Activated effector memory CD4-positive, alpha-beta T cell treated with Interleukin-2 at 50 U/mL for 16 hours (primary cell): Measurements from ENCODE around the gene SRRM4.

Experiments used
- DNase-seq: peaks from one replicate; pipeline ENCODE4 v3.0.0-alpha.2; 2020

The SRRM4 gene

DNA sequence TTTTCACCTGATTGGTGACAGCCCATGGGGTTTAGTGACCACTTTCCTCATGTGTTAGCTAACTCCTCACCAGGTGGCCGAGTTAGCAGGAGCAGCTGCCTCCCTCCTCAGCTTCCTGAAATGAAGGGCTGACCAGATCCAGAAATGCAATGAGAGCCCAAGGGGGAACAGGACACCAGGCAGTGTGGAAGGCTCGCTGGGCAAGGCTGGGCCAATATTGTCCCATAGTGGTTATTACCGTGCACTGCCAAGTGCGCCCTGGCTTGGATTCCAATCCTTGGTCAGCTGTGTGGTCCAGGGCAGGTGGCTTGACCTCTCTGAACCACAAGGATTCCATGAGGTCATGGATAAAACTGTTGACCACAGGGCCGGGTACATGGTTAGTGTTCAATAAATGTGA lies 193.7 kb downstream of the SRRM4 start:
- no peak for DNase-seq

DNA sequence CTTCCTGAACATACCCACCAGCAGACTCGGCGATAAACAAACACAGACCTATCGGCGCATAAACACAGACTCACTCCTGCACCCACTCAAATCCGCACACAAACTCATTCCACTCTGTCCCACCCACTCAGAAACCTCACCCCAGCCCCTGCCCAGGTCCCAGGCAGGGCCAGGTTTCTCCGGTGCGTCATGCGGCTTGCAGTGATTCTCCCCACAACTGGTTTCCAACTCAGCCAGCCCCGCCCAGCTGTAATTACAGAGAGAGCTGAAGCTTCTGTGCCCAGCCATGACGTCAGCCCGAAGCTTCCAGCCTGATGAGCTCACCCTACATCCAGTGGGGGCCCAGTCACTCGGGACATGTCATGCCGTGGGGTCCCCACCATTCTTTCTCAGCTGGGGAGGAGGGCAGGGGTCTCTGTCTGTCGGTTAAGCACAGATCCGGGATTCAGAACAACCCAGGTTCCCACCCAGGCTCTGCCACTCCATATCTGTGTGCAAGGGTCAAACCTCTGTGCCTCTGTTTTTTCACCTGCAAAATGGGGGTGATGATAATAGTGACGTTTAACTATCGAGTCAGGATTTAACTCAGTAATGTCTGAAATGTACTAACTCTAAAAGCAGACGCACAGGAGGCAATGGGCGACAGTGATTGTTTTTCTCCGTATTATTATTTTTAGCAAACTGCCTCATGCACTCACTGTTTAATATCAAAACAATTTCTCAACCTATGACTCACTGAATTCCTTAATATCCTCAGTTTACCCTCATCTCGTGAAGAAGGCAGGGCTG lies 195.1 kb downstream of the SRRM4 start:
- DNase-seq: no peak

DNA sequence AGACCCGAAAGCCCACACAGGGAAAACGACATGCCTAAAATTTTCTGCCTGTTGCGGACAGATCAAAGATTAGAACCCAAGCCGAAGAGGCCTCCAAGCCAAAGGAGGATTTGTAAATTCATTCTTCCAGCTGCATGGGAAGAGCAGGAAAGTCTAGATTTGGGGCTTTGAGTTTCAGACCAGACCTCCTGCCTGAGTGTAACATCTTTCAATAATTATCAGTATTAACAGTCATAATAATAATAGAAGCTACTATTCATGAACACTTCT lies 195.7 kb downstream of the SRRM4 start:
- DNase-seq: no peak

DNA sequence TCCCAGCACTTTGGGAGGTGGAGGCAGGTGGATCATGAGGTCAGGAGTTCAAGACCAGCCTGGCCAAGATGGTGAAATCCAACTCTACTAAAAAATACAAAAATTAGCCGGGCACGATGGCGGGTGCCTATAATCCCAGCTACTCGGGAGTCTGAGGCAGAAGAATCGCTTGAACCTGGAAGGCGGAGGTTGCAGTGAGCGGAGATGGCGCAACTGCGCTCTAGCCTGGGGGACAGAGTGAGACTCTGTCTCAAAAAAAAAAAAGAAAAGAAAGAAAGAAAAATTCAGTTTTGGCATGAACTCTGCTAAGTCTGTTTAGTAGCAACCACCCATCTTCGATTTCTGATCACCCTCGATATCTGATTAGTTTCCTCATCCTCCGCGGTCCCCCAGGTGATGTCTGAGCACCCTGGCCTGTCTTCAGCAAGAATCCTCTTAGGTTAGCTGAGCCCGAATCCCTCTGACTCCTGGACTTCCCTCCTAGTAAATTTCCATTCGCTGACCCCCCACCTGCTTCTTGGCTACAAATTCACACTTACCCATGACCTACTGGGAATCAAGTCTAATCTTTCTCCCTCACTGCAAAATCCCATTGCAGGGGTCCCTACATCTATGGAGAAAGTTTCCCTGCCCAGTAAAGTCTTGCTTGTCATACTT lies 196.5 kb downstream of the SRRM4 start:
- no peak for DNase-seq

DNA sequence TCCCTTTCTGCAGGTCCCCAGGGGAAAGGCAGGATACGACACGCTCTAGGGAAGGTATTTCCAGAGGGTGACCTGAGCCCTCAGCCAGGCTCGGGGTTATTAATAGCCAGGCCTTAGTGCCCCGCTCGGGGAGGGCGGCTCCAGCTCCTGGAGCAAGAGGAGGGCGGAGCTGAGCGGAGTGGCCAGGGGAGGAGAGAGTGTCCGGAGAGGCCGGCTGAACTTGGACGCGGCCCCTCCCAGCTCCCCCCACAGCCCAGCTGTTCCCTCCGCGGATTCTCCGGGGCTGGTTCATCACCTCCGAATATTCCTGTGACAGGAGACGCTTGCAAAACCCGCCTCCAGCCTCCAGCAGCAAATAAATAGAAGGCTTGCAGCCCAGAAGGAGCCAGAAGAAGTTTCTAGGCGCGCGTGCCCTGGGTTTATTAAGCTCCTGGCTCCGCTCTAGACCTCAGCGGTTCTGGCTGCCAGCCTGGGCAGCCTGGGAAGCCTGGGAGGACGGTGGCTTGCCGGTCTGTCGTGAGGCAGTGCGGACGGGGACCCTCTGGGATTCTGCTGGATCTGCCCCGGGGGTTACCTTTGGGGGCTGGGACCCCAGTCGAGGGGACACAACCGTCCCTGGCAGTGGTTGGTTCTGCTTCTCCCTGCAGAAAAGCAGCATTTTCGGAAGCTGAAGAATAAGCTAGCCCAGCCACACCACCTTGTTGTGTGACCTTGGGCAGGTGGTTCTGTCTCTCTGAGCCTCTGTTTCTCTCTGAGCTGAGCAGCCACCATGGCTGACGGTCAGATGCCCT lies 197.4 kb downstream of the SRRM4 start, which contains the start of gene HSPB8:
Gene HSPB8, plus strand, starts transcription at position 388 of the 791 bp plus-strand sequence. Its CDS starts 382 bp downstream, at position 770.
- DNase-seq: no peak

DNA sequence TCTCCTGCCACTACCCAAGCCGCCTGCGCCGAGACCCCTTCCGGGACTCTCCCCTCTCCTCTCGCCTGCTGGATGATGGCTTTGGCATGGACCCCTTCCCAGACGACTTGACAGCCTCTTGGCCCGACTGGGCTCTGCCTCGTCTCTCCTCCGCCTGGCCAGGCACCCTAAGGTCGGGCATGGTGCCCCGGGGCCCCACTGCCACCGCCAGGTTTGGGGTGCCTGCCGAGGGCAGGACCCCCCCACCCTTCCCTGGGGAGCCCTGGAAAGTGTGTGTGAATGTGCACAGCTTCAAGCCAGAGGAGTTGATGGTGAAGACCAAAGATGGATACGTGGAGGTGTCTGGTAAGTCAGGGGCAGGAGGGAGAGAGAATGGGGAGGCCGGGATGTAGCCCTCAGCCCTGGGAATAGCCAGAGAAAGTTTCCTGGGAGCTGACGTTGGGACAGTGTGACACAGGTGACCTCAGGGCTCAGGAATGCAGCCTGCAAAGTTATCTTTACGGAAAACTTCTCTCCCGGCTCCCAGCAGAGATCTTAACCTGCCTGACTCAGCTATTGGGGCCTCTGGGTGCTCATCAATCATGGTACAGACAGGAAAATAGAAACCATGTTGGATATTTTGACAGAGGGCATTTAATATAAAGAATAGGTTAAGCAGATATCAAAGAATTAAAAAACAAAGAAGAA lies 198.1 kb downstream of the SRRM4 start:
- no peak for DNase-seq

DNA sequence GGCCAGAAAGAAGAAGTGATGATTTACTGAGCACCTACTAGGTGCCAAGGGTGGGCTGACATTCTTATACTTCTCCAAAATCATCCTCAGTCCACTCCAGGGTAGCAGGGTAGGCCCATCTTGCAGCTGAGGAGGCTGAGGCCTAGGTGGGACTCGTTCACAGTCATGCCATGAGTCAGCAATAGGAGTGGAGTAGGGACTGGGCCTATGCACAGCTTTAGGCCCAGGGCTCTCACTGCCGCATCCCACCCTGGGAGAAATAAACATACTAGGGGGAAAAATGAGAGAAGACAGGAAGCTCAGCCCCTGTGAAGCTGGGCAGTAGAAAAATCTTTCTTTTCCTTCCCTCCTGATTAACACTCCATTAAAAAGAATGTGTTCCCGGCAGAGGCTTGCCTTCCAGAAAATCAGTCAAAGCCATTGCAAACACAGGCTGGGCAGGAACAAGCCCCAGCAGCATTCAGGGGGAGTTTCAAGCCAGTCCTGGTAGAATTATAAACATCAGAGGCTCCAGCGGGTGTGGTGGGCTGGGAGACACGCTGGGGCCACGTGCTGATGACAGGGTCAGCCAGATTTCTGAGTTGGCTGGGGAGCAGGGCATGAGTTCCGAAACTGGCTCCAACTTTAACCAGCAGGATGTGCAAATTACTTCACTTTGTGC lies 199.2 kb downstream of the SRRM4 start:
- DNase-seq: no peak

DNA sequence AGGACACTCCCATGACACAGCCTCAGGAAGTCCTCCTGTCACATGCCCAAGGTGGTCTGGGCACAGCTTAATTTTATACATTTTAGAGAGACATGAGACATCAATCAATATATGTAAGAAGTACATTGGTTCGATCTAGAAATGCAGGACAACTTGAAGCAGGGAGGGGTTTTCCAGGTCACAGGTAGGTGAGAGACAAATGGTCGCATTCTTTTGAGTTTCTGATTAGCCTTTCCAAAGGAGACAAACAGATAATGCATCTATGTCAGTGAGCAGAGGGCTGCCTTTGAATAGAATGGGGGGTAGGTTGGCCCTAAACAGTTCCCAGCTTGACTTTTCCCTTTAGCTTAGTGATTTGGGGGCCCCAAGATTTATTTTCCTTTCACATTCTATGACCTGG lies 199.9 kb downstream of the SRRM4 start:
- DNase-seq: no peak

DNA sequence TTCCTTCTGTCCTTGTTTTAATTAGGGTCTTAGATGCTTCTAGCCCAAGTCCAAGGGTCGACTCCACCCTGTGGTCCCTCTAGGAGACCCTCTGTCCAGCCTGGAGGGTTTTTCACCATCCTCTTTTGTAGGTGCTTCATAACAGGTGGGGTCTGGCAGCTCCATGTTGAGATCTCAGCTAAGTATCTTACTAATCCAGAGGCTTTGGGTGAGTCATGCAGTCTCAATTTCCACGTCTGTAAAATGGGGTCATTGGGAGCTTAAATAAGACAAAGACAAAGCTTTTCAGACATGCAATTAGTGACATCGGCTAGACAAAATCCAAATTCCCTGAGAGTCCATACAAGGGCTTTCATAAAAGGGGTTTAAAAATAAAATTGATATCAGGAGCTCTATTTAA lies 200.6 kb downstream of the SRRM4 start:
- DNase-seq: no peak

DNA sequence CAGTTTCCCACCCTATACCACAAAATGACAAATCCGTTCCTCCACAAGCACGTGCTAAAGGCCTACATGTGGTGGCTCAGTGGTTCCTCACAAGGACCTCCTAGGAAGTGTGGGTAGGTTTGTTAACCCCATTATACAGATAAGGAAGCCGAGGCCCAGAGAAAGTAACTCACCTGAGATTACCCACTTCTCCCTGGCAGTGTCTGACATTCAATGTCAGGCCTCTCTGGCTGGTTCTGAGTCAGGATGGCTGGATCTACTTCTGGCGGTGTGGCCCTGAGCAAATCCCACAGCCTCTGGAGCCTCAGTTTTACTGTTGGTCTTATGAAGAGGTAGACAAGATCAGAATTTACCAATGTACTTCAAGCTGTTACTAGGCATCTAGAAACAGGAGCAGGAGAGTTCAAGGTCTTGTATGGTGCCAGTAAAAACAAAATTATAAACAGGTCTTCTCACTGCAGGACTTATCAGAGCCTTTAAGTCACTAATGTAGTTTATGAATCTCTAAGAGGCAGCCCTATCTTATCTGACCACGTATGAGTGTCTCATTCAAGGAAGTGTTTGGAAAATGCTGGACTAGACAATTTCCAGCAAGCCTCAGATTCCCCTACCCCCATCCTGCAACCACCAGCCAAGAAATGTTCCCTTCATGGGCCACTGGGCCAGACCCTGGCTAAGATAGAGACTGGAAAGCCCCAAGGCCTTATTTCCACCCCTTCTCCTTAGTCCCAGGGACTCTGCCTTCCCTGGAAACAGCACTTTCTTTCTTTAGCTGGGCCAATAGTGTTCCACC lies 201.6 kb downstream of the SRRM4 start:
- DNase-seq: no peak

DNA sequence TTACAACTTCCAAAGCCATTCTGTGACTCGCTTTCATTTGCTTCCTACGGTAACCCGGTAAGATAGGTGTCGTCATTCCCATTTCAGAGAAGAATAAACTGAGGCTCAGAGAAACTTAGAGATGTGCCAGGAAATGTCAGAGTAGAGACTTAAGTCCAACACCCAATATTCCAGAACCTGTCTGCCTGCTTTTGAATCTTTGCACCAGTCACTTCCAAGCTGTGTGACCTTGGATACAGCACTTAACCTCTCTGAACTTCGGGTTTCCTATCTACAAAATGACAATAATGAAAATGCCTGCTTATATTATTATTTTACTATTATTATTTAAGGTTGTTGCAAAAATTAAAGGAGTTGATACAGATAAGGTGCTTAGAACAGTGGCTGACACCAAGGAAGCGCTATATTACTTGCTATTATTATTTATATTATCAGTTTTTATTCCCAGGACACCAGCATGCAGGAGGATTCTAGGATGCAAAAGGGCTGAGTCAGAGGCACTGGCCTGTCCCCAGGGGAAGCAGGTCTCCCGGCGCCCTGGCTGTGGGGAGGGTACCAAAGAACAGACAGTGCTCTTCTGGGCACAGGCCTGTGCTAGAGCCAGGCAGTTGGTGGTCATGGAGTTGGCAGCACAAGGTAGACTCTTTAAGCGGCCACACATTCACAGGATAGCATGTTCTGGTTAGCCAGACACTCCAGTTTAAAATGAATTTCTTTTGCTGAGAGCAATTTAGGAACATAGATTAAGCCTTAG lies 202.8 kb downstream of the SRRM4 start:
- DNase-seq: no peak

DNA sequence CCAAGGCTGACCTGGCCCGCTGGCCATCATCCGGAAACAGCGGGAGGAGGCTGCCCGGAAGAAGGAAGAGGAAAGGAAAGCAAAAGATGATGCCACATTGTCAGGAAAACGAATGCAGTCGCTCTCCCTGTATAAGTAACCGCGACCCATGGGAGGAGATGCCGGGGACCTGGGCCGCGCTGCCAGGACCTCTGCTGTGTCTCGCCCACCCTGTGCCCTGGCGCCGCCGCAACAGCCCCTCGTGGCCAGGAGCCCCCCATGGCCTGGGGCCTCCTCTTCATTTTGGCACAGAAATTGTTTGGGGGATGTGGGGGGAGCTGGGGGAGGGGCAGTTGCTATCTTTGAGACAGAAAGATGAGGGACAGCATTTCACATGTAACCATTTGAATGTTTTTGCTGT lies 213.9 kb downstream of the SRRM4 start:
- DNase-seq: no peak

DNA sequence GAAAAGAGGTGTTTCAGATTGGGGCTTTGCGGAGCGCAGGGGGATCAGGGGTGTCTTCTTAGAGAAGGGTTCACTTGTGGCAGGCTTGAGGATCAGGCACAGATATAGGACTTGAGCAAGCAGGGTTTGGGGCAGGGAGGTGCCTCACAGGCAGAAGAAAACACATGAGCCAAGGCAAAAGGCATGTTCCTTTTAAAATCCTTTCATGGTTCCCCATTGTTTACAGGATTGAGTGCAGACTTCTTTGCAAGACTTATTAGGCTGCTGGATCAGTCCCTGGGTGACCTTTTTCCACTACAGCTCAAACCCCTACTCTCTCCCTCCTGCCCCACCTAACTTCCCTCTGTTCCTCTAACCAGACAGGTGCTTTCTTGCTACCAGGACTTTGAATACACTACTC lies 217.1 kb downstream of the SRRM4 start:
- DNase-seq: no peak

DNA sequence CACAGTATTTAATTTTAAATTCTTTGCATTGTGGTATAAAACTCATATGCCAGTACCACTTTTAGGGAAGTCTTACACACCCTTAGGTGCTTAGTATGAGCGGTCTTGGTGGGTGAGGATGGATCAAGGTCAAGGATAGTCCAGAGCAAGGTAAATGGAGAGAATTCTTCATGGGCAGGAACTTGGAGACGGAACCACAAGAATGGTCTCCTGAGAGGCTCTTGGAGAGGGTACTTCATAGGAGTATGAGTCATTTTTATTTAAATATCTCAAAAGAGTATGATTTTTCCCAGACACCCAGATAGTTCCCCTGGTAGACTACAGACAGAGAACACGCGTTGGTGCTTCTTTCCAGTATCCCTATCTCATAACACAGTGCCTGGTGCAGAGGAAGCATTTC lies 219.3 kb downstream of the SRRM4 start:
- DNase-seq: no peak

DNA sequence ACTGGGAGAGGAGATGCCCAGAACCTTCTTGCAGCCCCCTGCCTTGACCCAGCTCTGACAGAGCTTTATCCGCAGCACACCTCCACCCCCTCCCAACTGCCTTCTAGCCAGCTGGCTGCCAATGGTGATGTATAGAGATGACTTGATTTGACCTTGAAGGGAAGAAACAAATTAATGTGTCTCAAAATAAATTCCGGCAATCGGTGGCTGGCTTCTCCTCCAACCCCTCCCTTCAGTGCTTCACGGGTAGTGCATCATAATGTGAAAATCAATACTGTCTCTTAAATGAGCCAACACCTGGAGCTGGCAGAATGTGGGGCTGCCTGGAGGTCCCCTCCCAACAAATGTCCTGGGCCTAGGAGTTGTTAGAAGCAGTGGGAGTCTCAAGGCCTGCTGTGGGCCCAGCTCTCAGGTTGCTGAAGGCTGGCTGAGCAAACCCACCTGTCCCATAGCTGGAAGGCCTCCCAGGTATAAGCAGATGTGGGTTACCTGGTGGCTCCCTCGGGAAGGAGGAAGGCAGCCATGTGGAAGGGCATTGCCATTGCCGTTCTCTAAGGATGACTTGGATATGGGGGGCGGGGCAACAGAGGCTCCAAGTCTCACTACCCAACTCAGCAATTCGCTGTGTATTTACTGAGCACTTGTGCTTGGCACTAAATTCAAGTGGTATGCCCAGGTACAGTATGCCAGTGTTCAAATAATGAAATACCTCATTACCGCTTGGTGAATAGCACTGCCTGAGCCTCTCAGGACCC lies 220.6 kb downstream of the SRRM4 start:
- DNase-seq: no peak

DNA sequence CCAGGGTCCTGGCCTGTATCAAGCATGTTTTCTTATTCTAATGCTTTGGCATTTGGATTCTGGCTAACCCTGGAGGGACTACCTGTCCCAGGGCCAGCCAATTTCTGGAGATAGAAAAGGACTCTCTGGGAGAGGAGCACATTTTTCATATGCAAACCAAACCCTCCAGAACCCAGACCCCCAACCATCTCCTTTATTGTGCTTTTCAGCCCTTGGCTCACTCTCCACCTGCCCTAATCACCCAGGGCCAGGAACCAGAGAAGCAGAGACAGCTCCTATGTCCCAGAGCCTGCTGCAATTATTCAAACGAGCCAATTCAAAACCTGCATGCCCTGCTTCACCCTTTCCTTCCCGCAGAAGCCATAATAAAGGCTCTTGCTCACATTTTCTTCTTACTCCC lies 221.2 kb downstream of the SRRM4 start:
- no peak for DNase-seq

DNA sequence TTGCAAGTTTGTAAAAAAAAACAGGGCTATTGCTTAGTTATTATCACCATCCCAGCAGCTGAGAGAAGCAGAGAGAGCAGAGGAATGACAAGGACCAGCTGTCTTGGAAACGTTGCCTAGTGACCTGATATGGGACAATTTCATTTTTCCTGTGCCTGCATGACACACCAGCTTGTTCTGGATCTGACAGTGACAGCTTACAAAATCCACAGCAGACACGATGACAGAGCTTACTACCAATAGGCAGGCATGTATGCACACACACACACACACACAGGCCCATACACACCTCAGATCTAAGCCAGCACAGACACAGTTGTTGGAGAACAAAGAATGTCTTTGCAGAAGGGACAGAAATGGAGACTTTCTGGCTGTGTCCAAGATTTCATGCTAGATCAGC lies 222.8 kb downstream of the SRRM4 start:
- no peak for DNase-seq

DNA sequence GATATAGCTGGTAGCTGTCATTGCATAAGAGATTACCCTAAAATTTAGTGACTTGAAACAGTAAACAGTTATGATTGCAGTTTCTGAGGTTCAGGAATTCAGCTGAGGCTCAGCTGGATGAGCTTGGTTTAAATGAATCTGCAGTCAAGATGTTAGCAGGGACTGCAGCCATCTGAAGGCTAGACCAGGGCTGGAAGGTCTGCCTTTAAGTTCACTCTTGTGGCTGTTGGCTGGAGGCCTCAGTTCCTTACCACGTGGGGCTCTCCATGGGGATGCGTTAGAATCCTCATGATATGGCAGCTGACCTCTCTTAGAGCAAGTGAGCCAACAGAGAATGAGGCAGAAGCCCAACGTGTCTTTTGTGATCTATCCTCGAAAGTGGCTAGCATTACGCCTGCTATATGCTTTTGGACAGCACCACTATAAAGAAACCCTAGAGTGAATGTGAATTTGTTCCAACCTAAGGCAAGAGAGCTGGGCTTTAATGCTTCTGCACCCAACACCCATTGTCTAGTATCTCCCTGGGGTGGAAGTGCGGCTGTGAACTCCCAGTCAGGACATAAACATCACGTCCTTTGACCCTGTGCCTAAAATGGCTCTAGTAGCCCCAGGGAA lies 223.4 kb downstream of the SRRM4 start:
- DNase-seq: no peak

DNA sequence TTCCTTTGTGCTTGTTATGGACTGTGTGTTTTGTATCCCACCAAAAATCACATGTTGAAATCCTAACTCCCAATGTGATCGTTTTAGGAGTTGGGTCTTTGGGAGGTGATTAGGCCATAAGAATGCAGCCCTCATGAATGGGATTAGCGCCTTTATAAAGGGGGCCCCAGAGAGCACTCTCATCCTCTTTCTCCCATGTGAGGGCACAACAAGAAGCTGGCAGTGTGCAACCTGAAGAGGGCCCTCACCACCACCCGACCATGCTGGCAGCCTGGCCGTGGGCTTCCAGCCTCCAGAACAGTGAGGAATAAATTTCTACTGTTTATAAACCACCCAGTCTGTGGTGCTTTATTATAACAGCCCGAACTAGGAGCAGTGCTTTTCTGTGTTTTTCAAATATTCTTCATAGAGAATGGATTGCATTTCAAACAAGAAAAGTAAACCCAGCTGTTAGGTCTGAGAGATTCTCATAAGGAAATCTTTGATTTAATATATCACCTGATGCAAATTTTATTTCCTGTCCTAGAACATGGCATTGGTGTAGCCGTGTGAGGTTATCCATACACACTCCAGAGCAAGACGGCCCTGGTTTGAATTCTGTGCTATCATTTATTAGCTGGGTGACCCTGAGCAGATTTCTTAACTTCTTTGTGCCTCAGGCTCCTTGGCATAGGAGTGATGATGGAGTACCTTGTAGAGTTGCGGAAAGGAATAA lies 225.2 kb downstream of the SRRM4 start:
- DNase-seq: no peak
